MM.1S (cell line): ENCODE data around the gene COPS7B.
A peak's percentile ranks its signal among the peaks of the same experiment; 100 is the strongest.

ENCODE experiments used
- CTCF ChIP-seq: fragments of 300-600 bp; sonication (generic); IDR thresholded peaks from 2 replicates; pipeline ENCODE4 v1.5.1; 2016; ENCODE audit warnings: antibody characterized with exemption, low read length, mixed read lengths
- EZH2phosphoT487 ChIP-seq: fragments of 300-600 bp; sonication (generic); IDR thresholded peaks from 2 replicates; pipeline ENCODE4 v1.6.1; 2018; ENCODE audit warnings: antibody characterized with exemption, low read length

DNA sequence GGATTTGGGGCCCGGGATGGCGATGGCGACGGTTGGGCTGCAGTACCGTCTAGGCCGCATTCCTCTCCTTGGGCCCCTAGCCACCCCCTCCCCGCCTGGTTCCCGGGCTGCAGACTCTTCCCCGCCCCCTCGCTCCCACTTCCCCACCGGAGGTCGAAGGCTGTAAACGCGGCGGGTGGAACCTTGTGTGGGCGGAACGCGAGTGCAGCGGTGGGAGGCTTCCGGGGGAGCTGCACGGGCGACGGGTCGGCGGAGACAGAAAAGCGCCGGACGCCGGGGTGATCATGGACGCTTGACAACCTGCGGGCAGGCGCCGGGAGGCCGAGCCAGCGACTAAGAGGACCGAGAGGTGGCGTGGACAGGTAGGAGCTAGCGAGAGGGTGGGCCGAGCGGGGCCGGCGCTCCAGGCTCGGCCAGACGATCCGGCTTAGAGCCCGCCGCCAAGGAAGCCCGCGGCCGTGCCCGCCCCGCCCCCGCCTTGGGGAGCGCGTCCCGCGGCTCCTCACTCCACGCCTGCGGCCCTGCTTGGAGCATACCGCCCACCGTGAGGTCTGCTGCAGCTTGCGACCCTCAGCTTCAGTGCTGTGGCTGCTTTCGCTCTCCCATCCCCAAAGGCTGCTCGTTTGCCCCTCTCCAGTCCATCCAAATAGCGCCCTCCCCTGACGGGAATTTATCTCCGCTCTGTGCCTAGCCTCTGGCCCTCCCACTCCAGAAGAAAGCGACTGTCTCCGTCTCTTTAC is at the start of gene COPS7B:
- TF ChIP-seq CTCF = peak; percentile 59
- TF ChIP-seq EZH2phosphoT487 = no peak
